Thymus (tissue), 11 donors: ENCODE results near the gene GPR162. TPM values are rescaled to one million over a fixed set of nuclear protein-coding genes. Genes with fewer than 3 reads are reported as not detected.
"Not testable (repeated sequence)": the region's sequence is repeated elsewhere in the genome, so short reads cannot be mapped to it uniquely, and the experiment has no call there.

Experiments used
- DNase-seq, 9 donors: peaks; one replicate each; pipeline ENCODE4 v3.0.0-alpha.2; 2013; ENCODE audit warnings: low spot score in 9 of 9, low read depth in 6 of 9, missing footprints in 1 of 9
- H3K27ac ChIP-seq, 2 donors: one replicate each; pipeline ENCODE4 v1.5.1; 2013; ENCODE audit warnings: control low read depth in 1 of 2, low read depth in 1 of 2, low read length in 1 of 2, mild to moderate bottlenecking in 1 of 2, moderate library complexity in 1 of 2
- H3K27me3 ChIP-seq, 2 donors: one replicate each; pipeline ENCODE4 v1.5.1; 2013; ENCODE audit warnings: low read length in 1 of 2; ENCODE audit not compliant: control insufficient read depth in 2 of 2, insufficient read depth in 1 of 2
- H3K36me3 ChIP-seq, 2 donors: one replicate each; pipeline ENCODE4 v1.5.1; 2013; ENCODE audit warnings: low read length in 1 of 2, mild to moderate bottlenecking in 1 of 2, moderate library complexity in 1 of 2; ENCODE audit not compliant: control insufficient read depth in 2 of 2, insufficient read depth in 2 of 2
- H3K4me1 ChIP-seq, 2 donors: one replicate each; pipeline ENCODE4 v1.5.1; 2013; ENCODE audit warnings: low read length in 2 of 2; ENCODE audit not compliant: control insufficient read depth in 2 of 2, insufficient read depth in 2 of 2
- H3K4me3 ChIP-seq, 2 donors: one replicate each; pipeline ENCODE4 v1.5.1; 2013; ENCODE audit warnings: low read length in 2 of 2, control low read depth in 1 of 2, mild to moderate bottlenecking in 1 of 2
- H3K9me3 ChIP-seq, 2 donors: one replicate each; pipeline ENCODE4 v1.5.1; 2013; ENCODE audit warnings: low read length in 1 of 2, mild to moderate bottlenecking in 1 of 2; ENCODE audit not compliant: control insufficient read depth in 2 of 2, insufficient read depth in 1 of 2
- WGBS: extraction: QIAGEN DNeasy Blood & Tissue Kit; methylation state at CpG from one replicate; pipeline ENCODE4 v1.1.7; 2013; 5-methylcytosine and 5-hydroxymethylcytosine counted together
- polyA plus RNA-seq: library from polyadenylated mRNA; stranded (reverse); fragments of 200-250 nt; gene quantifications from one replicate; pipeline ENCODE4 v1.2.3, GENCODE V29; 2013
- total RNA-seq: library from RNA; stranded (reverse); fragments of 120-200 nt; gene quantifications from one replicate; pipeline ENCODE4 v1.2.4, GENCODE V29; 2013
- donor health status: healthy.

The GPR162 gene
- total and polyA plus RNA-seq, 2 donors: 1.4 to 4.4 TPM

GRCh38 chr12:6872073-6873048 lies 50.7 kb downstream of the GPR162 start:
- H3K27ac ChIP-seq: peak overlapping the region; percentile 80 to 81
- no peaks in the 10 kb centered on the region for H3K27me3 ChIP-seq
- peaks cover 15 to 54% of the 10 kb centered on the region in 2 donors for H3K4me1 ChIP-seq
- H3K9me3 ChIP-seq: peaks cover 0 to 4% of the 10 kb centered on the region in 2 donors
- H3K4me3 ChIP-seq: peak overlapping the region; percentile 81 to 82
- H3K36me3 ChIP-seq: peaks cover 11 to 29% of the 10 kb centered on the region in 2 donors
- 7% methylated on average over 40 of the region's 40 CpGs for WGBS
- DNase-seq: peak; percentile 48 to 88 (median 77)

GRCh38 chr12:6873094-6874014 lies 51.7 kb downstream of the GPR162 start, which contains the start of gene SPSB2:
TSS of gene SPSB2 (minus strand) at chr12:6873303. CDS start at chr12:6872901, 402 bp downstream.
- H3K9me3 ChIP-seq: peaks cover 0 to 4% of the 10 kb centered on the region in 2 donors
- peaks cover 14 to 50% of the 10 kb centered on the region in 2 donors for H3K4me1 ChIP-seq
- peak within 1 kb of the TSS; percentile 80 to 88 for H3K27ac ChIP-seq
- H3K36me3 ChIP-seq: peaks cover 11 to 29% of the 10 kb centered on the region in 2 donors
- under 1% methylated on average over 66 of the region's 66 CpGs for WGBS
- no peaks in the 10 kb centered on the region for H3K27me3 ChIP-seq
- peak; percentile 85 to 99 (median 98) for DNase-seq
- peak within 1 kb of the TSS; percentile 81 to 82 for H3K4me3 ChIP-seq

- DNase-seq, H3K27me3 ChIP-seq, H3K9me3 ChIP-seq: not testable (repeated sequence)
- Histone ChIP-seq H3K4me3 (peak overlapping the region; percentile 81 to 82), H3K4me1 (peaks cover 12 to 43% of the 10 kb centered on the region in 2 donors), H3K36me3 (peaks cover 11 to 29% of the 10 kb centered on the region in 2 donors), H3K27ac (peak overlapping the region; percentile 67 to 88)
- WGBS: 51% methylated on average over 9 of the region's 9 CpGs
Measured at GRCh38 chr12:6874015-6874368, 52.4 kb downstream of the GPR162 start.

Other genes starting within 250 kb of the GPR162 start
- gene CHD4, start 214.4 kb upstream of the GPR162 start, total RNA-seq: 177 TPM
- gene CHD4, start 214.4 kb upstream of the GPR162 start, polyA plus RNA-seq: 230 TPM
- gene LPAR5, start 185.9 kb upstream of the GPR162 start, total RNA-seq: 2.4 TPM
- gene LPAR5, start 185.9 kb upstream of the GPR162 start, polyA plus RNA-seq: 3.2 TPM
- 2.0 TPM for gene ACRBP, start 174.4 kb upstream of the GPR162 start, total RNA-seq
- gene ACRBP, start 174.4 kb upstream of the GPR162 start, polyA plus RNA-seq: 10.5 TPM
- 74.0 TPM for gene ING4, start 158.7 kb upstream of the GPR162 start, total RNA-seq
- 70.0 TPM for gene ING4, start 158.7 kb upstream of the GPR162 start, polyA plus RNA-seq
- 17.2 TPM for gene ZNF384, start 132.4 kb upstream of the GPR162 start, total RNA-seq
- gene ZNF384, start 132.4 kb upstream of the GPR162 start, polyA plus RNA-seq: 39.3 TPM
- 0.09 TPM for gene PIANP, start 121.0 kb upstream of the GPR162 start, total RNA-seq
- 0.23 TPM for gene PIANP, start 121.0 kb upstream of the GPR162 start, polyA plus RNA-seq
- gene COPS7A, start 97.8 kb upstream of the GPR162 start, total RNA-seq: 28.0 TPM
- gene COPS7A, start 97.8 kb upstream of the GPR162 start, polyA plus RNA-seq: 39.8 TPM
- 69.5 TPM for gene MLF2, start 68.7 kb upstream of the GPR162 start, total RNA-seq
- 131 TPM for gene MLF2, start 68.7 kb upstream of the GPR162 start, polyA plus RNA-seq
- gene PTMS, start 55.5 kb upstream of the GPR162 start, total RNA-seq: 21.9 TPM
- gene PTMS, start 55.5 kb upstream of the GPR162 start, polyA plus RNA-seq: 186 TPM
- 1.5 TPM for gene LAG3, start 49.3 kb upstream of the GPR162 start, total RNA-seq
- gene LAG3, start 49.3 kb upstream of the GPR162 start, polyA plus RNA-seq: 4.8 TPM
- 91.9 TPM for gene CD4, start 32.3 kb upstream of the GPR162 start, total RNA-seq
- gene CD4, start 32.3 kb upstream of the GPR162 start, polyA plus RNA-seq: 50.9 TPM
- gene P3H3, start 6.6 kb downstream of the GPR162 start, total RNA-seq: 1.0 TPM
- 4.4 TPM for gene P3H3, start 6.6 kb downstream of the GPR162 start, polyA plus RNA-seq
- 0.14 TPM for gene GNB3, start 19.1 kb downstream of the GPR162 start, total RNA-seq
- gene GNB3, start 19.1 kb downstream of the GPR162 start, polyA plus RNA-seq: 1.3 TPM
- gene CDCA3, start 29.5 kb downstream of the GPR162 start, total RNA-seq: 44.3 TPM
- gene CDCA3, start 29.5 kb downstream of the GPR162 start, polyA plus RNA-seq: 5.9 TPM
- 61.1 TPM for gene USP5, start 30.3 kb downstream of the GPR162 start, total RNA-seq
- gene USP5, start 30.3 kb downstream of the GPR162 start, polyA plus RNA-seq: 32.2 TPM
- 628 TPM for gene TPI1, start 45.7 kb downstream of the GPR162 start, total RNA-seq
- 282 TPM for gene TPI1, start 45.7 kb downstream of the GPR162 start, polyA plus RNA-seq
- gene SPSB2, start 51.5 kb downstream of the GPR162 start, total RNA-seq: 10.7 TPM
- gene SPSB2, start 51.5 kb downstream of the GPR162 start, polyA plus RNA-seq: 14.9 TPM
- gene LRRC23, start 83.0 kb downstream of the GPR162 start, total RNA-seq: 6.2 TPM
- 11.5 TPM for gene LRRC23, start 83.0 kb downstream of the GPR162 start, polyA plus RNA-seq
- gene ENO2, start 92.8 kb downstream of the GPR162 start, total RNA-seq: 12.1 TPM
- gene ENO2, start 92.8 kb downstream of the GPR162 start, polyA plus RNA-seq: 29.3 TPM
- gene ATN1, start 106.1 kb downstream of the GPR162 start, total RNA-seq: 1.6 TPM
- gene ATN1, start 106.1 kb downstream of the GPR162 start, polyA plus RNA-seq: 30.3 TPM
- gene RNU7-1, start 122.0 kb downstream of the GPR162 start, total RNA-seq: not detected
- not detected for gene RNU7-1, start 122.0 kb downstream of the GPR162 start, polyA plus RNA-seq
- 446 TPM for gene C12orf57, start 122.2 kb downstream of the GPR162 start, total RNA-seq
- gene C12orf57, start 122.2 kb downstream of the GPR162 start, polyA plus RNA-seq: 421 TPM
- gene PTPN6, start 129.5 kb downstream of the GPR162 start, total RNA-seq: 147 TPM
- gene PTPN6, start 129.5 kb downstream of the GPR162 start, polyA plus RNA-seq: 213 TPM
- 288 TPM for gene PHB2, start 148.8 kb downstream of the GPR162 start, total RNA-seq
- gene PHB2, start 148.8 kb downstream of the GPR162 start, polyA plus RNA-seq: 149 TPM
- 56.2 TPM for gene EMG1, start 149.1 kb downstream of the GPR162 start, total RNA-seq
- 27.6 TPM for gene EMG1, start 149.1 kb downstream of the GPR162 start, polyA plus RNA-seq
- gene LPCAT3, start 196.7 kb downstream of the GPR162 start, total RNA-seq: 16.1 TPM
- gene LPCAT3, start 196.7 kb downstream of the GPR162 start, polyA plus RNA-seq: 28.2 TPM
- 74.2 TPM for gene C1S, start 238.9 kb downstream of the GPR162 start, total RNA-seq
- gene C1S, start 238.9 kb downstream of the GPR162 start, polyA plus RNA-seq: 196 TPM